GM19035 (cell line): ENCODE measurements around the gene PLPP6.

Experiments used
- ATAC-seq: cut with Tn5 transposase; IDR thresholded peaks from one replicate; pipeline ENCODE4 v1.9.1; 2021; ENCODE audit not compliant: unreplicated experiment

Gene PLPP6

DNA sequence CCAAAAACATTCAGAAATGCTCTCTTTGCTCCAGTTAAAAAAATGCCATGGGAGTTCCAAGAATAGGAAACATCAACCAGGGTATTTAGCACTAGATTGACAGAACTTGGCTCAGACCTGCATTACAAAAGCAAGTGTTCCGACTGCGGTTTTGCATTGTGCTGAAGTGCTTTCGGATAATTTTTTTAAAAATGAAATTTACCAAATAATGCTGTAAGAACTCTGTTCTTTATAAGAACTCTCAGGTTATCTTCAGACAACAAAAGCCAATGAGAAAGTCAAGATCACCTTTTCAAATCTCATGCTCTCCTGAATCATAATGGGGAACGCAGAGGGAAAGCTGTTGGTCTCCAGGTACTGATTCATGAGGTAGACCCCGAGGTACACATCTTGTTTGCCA, 483 bp upstream of the PLPP6 start:
- ATAC-seq = no peak

DNA sequence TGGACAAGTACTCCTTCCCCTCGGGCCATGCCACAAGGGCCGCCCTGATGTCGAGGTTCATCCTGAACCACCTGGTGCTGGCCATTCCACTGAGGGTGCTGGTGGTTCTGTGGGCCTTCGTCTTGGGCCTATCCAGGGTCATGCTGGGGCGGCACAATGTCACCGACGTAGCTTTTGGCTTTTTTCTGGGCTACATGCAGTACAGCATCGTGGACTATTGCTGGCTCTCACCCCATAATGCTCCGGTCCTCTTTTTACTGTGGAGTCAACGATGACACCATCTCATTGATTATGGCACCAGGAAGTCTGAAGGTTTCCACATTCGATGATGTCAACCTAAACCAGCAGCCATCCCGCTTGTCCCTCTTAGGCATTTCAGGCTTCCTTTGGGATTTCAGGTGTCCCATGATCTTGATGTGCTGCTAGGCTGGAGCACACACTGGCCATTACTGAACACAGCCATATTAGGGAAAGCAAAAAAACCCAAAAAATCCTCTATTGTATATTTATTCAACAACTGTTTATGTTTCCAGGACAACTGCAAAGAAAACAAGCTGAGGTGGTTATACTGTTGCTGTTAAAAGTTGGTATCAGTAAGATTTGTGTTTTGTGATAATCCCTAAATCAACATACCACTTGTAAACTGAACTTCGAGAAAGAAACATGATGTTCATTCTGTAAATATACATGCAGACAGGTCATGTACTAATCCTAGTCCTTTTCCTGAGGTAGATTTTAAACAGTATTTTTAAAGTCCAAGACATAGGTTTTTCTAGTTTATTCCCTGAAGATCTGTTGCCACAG, 1.1 kb downstream of the PLPP6 start:
- no peak for ATAC-seq

DNA sequence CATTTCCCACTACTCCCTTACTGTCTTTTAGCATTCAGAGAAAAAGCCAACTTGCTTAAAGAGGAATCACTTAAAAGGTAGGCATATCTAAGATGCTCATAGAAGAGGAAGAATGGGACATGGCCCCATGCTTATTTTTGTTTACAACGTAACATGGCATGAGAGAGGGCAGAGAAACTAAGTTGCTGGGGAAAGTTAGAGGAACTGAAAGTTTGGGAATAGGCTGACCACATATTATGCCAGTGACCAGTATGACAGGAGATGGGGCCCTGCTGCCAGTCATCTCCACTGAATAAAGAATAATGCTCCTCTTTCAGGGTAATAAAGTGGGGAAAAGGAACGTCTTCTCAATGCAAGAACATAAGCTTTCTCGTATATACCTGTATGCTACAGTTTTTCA, 1.9 kb downstream of the PLPP6 start:
- no peak for ATAC-seq

DNA sequence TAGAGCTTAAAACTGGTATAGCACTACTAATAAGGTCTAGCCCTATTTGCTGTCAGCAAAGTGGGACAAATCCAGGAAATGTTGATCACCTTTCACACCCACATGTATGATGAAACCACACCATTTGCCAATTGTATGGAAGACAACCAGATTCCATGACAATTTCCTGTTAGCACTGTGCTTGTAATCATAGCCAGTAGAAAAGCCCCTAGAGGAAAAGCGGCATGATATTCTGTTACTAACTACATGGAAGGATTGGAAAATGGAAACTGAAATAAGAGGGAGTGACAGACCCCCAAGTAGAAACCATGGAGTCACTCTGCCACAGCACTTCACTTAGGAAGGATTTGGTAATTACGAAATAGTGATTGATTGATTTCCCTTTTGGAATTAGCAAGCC, 3.3 kb downstream of the PLPP6 start:
- no peak for ATAC-seq

DNA sequence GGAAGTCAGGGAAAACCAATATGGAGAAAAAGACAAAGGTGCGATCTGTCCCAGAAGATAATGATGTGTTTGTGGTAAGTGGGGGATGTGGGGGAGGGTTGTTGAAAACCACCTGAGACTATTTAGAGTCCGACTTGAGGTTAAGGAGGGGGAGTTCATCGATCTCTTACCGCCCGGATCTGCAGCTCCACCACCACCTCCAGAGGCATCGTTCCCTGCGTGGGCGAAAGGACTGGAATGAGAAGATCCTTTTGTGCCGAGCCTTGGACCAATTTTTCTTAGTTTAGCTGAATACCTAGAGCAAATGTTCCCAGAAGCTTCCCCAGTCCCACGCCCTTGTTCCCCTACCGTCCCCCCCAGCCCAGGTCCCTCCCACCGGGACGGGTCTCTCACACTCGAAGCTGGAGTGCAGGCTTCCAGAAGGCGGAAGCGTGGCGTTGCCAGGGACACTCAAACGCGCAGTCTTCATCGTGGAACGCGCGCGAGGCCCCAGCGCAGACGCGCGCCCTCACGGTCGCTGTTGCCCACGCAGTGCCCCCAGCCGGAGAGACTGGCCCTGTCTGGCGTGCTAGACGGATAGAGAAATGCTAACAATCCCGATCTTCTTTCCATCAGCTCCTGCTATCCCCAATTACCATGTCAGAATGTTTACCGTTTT, 4.1 kb downstream of the PLPP6 start, which contains the start of gene SPATA6L:
Gene SPATA6L (minus strand): TSS at position 439 of the 658 bp plus-strand sequence. CDS start 230 bp downstream, at position 209.
- no peak for ATAC-seq

DNA sequence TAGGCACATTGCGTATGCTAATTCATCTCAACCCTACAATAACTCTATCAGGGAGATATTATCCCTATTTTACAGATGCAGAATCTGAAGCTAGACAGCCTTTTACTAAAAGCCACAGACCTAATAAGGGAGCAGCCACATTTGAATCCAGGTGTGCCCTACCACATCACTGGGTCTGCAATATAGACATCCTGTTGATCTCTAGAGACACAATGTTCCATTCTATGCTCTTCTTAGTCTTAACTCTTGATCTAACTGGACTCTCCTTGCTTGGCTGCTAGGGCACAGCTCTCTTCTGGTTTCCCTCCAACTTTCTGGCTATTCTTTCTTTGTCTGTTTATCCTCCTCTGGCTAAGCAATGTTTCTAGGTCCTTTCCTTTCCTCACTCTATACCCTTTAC, 5.6 kb downstream of the PLPP6 start:
- no peak for ATAC-seq

DNA sequence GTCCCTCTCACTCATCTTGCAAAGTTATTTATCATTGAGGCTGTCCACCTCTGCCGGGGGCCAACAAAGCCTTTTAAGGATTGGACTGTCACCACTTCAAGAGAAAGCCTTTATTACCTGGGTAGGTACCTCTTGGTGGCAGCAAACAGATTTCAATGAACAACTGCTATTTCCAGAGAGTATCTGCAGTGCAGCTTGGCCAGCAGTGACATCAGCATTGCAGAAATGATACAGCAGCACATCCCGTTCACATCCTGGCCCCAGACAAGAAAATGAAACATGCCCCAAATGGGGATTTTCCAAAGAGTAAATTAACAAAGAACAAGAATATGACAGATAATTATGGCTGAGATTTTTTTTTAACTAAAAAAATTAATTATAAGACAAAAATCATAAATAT, 6.5 kb downstream of the PLPP6 start:
- ATAC-seq = no peak

DNA sequence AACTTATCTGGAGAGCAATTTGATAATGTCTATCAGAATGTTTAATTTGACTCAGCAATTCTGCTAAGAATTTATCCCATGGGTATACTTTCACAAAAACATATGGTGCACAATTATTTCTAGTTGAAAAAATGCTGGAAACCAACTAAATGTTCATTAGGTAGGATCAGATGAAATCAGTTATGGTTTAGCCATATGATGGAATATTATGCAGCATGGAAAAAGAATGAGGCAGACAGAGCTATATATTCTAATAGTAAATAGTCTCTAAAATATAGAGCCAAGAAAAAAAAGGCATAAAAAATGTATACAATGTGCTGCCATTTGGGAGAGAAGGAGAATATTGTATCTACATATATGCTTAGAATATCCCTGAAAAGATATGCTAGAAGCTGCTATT, 7.8 kb downstream of the PLPP6 start:
- ATAC-seq = no peak

DNA sequence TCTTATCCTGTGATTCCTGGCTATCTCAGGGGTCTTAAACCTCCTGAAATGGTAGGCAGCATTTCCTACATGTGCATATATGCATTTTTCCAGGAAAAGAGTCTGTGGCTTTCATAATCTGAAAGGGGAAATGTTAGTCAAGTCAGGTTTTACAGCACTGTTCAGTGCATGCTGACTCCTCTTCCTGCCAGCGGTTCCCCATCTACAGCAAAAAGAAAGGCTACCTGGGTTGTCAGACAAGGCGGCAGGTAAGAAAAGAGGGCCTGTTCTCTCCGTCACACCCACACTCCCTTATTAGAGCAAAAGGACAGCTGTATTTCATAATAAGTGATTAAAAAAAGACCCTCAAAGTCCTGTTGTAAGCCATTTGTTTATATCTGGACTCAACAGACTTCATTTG, 8.5 kb downstream of the PLPP6 start:
- ATAC-seq = no peak

DNA sequence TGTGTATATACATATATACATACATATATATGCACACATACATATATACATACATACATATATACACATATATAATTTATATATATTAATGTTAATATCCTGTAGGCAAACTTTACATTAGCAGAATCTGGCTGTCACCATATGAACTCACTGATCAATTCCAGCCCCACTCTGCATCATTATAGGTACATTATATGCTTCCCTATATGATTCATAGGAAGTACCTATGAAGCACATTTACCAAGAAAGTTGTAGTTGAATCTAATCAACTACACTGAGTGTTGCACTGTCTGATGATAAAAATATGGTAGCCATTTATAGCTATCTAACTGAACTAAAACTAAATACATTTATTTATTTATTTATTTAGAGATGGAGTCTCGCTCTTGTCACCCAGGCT, 9.6 kb downstream of the PLPP6 start:
- ATAC-seq = no peak

DNA sequence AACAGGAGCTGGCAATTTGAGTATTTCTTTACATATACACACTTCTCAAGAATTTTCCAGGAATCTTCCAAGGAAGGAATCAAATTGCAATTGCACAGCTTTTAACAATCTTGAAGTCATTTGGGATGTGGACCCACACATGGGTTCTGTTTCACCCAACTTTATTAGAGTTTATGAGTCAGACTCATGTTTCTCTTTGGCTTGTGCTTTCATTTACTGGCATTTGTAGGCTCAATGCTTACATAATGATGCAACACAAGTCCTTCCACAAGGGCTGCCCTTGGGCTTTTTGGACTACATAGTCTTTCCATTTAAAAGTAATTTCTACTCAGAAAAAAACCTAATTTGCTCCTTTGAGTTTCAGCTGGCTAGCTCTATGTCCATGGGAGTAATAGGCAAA, 12.7 kb downstream of the PLPP6 start:
- ATAC-seq = no peak

DNA sequence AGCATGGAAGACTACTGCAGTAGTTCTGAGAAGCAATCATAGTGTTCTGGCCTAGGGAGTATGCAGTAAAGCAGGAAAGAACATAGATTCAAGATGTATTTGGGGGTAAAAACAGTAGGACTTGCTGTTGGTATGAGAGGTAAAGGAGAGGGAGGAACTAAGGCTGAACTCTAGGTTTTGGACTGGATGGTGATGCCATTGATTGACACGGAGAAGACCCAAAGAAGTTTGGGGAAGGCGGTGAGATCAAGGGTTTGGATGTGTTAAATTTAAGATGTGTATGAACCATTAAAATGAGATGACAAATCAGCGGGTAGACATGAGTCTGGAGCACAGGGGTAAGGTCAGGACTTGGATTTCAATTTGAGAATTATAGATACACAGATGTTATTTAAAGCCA, 15.3 kb downstream of the PLPP6 start:
- ATAC-seq = no peak

DNA sequence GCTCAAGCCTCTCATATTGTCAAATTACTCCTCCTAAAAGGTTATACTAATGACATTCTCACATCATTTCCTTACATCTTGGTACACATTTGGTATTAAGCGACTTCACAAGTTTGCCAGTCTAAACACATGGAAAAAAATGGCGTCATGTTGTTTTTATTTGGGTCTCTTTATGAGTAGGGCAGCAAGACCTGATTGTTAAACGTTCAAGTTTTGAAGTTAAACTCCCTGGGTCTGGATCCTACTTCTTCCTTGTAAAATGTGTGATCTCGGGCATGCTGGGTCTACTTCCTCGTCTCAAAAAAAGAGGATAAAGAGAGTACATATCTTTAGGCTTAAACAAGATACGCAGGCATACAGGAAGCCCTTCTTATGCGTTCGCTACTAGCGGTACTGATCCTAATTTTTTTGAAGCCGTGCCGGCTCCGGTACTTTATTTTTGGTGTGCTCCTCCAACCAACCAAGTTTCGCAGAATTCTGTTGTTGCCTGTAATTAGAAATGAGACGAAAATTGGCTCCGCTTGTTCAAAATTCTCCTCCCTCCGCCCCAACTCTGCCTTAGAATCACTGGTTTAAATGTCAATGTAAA, 16.7 kb downstream of the PLPP6 start:
- ATAC-seq = peak; percentile 21

DNA sequence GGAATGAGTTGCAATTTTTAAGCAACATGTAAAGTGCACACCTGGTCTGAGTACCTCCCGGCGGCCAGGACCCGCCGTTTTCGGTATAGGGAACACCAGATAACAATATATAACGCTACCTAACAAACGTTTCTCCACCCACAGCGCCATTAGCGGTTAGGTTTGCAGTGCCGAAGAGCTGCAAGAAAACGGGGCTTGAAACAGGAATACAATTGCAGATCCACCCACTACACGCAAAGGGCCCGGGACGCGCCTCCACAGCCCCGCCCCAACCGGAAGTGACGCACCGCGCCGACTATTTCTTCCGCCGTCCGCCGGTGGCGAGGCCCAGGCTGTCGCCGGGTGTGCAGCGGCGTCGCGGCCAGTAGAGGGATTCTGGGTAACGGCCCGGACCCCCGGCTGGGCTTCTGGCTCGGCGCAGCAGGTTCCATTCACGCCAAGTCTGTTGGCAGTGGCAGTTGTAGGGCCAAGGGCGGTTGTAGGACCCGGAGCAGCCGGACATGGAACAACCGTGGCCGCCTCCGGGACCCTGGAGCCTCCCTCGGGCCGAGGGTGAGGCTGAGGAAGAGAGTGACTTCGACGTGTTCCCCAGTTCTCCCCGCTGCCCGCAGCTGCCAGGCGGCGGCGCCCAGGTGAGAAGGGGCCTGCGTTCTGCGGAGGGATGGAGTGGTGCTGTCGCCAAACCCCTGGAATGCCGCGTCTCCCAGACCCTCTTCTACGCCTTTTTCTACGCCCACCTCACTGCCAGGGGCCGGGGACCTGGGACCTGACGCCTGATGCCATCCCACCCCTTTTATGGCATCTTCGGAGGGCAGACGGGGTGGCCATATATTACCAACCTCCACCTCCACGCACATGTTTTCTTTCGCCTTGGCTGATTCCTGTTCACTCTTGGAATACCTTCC, 17.4 kb downstream of the PLPP6 start, which contains the start of gene CDC37L1:
Gene CDC37L1 (plus strand): TSS at position 302 of the 905 bp plus-strand sequence. CDS start 199 bp downstream, at position 501.
- ATAC-seq = peak; percentile 93

DNA sequence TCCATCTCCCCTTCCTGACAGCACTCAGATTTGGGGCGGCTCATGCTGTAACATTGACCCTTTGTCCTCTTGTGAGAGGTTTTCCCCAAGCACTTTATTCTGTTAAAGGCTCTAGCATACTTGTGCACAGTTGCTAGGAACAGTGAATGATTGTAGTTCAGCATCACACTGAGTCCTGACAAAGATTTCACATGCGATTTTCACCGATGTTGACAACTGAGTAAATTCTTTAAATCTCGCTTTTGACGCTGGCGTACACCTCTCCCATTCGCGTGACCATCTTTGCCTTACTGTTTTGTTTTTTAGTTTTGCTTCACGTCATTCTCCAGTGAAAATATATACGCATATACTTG, 18.1 kb downstream of the PLPP6 start:
- peak; percentile 1 for ATAC-seq

DNA sequence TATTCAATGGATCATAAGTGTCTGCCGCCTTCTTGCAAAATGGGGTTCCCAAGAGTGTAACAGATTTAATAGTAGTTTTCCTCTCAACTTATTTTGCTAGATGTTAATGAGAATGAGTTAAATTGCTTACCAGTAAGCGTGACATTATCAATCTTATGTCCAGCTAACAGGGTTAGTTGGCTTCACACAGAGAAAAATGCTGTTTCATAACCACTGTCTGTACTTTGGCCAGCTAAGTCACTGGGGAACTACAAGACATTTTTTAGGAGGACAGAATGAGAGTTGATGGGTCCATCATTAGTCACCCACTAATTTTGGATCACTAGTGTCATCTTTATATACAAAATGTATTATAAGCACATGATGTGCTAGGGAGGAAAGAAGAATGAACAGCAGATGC, 18.7 kb downstream of the PLPP6 start:
- no peak for ATAC-seq

DNA sequence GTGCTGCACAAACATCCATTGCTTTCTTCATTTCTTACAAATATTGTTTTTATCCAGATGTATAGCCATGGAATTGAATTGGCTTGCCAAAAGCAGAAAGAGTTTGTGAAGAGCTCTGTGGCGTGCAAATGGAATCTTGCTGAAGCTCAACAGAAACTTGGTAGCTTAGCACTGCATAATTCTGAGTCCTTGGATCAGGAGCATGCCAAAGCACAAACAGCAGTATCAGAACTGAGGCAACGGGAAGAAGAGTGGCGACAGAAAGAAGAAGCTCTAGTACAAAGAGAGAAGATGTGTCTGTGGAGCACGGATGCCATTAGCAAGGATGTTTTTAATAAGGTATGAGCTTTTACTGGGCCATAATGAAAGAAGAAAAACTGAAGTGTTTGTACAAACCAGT, 22.7 kb downstream of the PLPP6 start:
- no peak for ATAC-seq

DNA sequence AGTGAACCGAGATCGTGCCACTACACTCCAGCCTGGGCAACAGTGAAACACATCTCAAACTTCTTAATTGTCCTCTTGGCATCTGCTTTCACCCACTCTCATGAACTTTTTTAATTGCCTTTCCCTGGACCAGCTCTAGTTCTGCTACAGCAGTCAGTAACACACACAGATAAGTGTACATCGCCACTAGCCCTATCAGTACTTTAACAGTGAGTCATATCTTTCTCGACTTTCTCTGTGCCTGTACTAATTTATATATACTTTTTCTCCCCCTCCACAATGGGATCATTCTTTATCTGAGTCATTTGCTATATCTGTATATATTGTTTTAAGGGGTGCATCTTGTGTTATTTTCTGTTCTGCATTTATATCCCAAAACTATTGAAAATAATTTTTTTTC, 24.0 kb downstream of the PLPP6 start:
- ATAC-seq = no peak

DNA sequence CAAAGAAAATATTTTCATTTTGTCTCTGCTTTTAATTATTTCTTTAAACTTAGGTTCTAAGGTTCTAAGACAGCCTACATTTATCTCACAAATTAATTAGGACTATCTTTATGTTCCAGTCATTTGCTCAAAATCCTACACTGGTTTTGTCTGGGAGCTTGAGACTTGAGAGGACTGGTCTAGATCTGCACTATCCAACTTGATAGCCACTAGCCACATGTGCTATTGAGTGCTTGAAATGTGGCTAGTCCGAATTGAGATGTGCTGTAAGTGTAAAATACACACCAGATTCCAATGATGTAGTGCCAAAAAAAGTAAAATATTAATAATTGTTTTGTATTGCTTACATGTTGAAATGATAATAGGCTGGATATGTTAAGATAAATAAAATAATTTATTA, 24.5 kb downstream of the PLPP6 start:
- ATAC-seq = no peak

DNA sequence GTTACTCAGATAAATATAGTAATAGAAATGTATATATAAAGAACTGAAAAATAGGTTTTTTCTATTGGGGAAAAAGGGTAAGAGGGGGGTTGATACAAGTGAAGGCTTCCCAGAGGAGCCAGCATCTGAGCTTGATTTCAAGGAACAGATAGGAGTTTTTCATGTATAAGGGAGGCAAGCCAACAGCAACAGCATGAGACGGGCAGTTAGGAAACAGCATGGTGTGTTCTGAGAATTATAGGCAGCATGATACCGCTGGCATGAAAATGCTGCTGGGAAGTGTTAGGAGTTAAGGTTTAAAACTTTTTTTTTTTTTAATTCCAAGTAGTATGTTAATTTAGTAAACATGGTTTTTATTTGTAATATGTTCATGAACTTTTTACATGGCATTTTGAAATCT, 26.9 kb downstream of the PLPP6 start:
- no peak for ATAC-seq

DNA sequence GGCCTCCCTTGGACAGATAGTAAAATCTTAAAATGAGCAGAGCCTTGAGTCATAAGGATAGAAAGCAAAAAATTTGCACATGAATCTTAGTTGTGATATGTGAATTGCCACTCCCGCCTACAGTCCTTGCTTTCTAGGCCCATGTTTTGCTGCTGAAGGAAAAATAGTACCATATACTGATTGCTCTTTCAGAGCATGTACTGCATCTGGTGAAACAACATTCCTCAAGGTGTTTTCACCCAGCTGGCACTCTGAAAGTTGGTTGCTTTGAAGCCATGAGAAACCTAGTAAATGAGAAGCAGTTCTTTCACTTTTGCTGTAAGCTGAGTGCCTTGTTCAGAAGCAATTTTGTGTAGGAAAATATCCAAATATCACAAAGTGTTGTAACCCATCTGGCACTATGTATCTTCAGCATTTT, 27.6 kb downstream of the PLPP6 start:
- peak; percentile 68 for ATAC-seq
